AG09309 (cell line): ENCODE measurements around the gene APOBEC2.
"Not testable (repeated sequence)": the region's sequence is repeated elsewhere in the genome, so short reads cannot be mapped to it uniquely, and the experiment has no call there.

Experiments used
- DNase-seq: peaks from one replicate; pipeline ENCODE4 v3.0.0-alpha.2; 2010; ENCODE audit warnings: low read depth
- H3K4me3 ChIP-seq: 2 replicates; pipeline ENCODE4 v1.5.1; 2011; ENCODE audit warnings: mild to moderate bottlenecking, low read depth, low read length, moderate library complexity; ENCODE audit not compliant: control insufficient read depth
- TF ChIP-seq, protein P1 (sequence below): IDR thresholded peaks from 2 replicates; pipeline ENCODE4 v1.5.1; 2011; ENCODE audit warnings: mild to moderate bottlenecking, low read depth, low read length, inconsistent platforms; ENCODE audit not compliant: insufficient read depth, control insufficient read depth; ENCODE audit errors: missing control alignments

APOBEC2 gene

GRCh38 chr6:41053041-41053440, at the start of gene APOBEC2:
TSS of gene APOBEC2 (plus strand) at chr6:41053202. CDS start at chr6:41053348, 146 bp downstream.
- no peak for DNase-seq
- no peak within 1 kb of the TSS for H3K4me3 ChIP-seq
- TF ChIP-seq, protein P1, sequence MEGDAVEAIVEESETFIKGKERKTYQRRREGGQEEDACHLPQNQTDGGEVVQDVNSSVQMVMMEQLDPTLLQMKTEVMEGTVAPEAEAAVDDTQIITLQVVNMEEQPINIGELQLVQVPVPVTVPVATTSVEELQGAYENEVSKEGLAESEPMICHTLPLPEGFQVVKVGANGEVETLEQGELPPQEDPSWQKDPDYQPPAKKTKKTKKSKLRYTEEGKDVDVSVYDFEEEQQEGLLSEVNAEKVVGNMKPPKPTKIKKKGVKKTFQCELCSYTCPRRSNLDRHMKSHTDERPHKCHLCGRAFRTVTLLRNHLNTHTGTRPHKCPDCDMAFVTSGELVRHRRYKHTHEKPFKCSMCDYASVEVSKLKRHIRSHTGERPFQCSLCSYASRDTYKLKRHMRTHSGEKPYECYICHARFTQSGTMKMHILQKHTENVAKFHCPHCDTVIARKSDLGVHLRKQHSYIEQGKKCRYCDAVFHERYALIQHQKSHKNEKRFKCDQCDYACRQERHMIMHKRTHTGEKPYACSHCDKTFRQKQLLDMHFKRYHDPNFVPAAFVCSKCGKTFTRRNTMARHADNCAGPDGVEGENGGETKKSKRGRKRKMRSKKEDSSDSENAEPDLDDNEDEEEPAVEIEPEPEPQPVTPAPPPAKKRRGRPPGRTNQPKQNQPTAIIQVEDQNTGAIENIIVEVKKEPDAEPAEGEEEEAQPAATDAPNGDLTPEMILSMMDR: no peak

DNA sequence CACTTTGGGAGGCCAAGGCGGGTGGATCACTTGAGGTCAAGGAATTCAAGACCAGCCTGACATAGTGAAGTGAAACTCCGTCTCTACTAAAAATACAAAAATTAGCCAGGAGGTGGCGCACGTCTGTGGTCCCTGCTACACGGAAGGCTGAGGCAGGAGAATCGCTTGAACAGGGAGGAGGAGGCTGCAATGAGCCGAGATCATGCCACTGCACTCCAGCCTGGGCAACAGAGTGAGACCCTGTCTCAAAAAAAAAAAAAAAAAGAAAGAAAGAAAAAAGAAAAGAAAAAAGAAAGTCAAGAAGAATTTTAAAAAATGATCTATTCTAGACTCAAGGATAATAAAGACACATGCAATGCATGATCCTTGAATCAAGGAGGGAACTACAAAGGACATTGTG, 46.8 kb upstream of the APOBEC2 start:
- TF ChIP-seq, protein P1: peak; percentile 58
- not testable (repeated sequence) for DNase-seq, H3K4me3 ChIP-seq

- H3K4me3 ChIP-seq, DNase-seq: not testable (repeated sequence)
These were observed 46.0 kb upstream of the APOBEC2 start for GRCh38 chr6:41006980-41007379.

GRCh38 chr6:41008011-41008410, 45.0 kb upstream of the APOBEC2 start:
- TF ChIP-seq, protein P1: no peak
- no peak for DNase-seq
- no peak overlapping the region for H3K4me3 ChIP-seq

GRCh38 chr6:41009669-41010068, 43.3 kb upstream of the APOBEC2 start:
- TF ChIP-seq, protein P1: no peak
- H3K4me3 ChIP-seq: no peak overlapping the region
- no peak for DNase-seq

DNA sequence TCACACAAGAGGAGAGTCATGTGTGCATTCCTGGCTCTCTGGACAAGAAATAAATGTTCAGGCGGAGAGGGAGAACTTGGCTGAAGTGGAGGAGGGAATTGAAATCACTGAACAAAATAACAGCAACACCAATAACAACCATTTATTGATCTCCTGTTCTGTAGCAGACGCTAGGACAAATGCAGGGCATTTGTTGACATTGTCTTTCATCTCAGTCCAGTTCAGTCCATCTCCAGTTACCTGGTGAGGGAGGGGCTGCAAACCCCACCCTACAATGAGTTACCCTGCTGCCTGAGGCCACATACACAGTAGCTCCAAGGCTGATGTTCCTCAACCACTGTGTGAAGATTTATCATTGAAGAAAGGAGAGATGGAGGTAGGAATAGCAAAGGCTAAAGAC, 41.3 kb upstream of the APOBEC2 start:
- TF ChIP-seq, protein P1: no peak
- no peak overlapping the region for H3K4me3 ChIP-seq

DNA sequence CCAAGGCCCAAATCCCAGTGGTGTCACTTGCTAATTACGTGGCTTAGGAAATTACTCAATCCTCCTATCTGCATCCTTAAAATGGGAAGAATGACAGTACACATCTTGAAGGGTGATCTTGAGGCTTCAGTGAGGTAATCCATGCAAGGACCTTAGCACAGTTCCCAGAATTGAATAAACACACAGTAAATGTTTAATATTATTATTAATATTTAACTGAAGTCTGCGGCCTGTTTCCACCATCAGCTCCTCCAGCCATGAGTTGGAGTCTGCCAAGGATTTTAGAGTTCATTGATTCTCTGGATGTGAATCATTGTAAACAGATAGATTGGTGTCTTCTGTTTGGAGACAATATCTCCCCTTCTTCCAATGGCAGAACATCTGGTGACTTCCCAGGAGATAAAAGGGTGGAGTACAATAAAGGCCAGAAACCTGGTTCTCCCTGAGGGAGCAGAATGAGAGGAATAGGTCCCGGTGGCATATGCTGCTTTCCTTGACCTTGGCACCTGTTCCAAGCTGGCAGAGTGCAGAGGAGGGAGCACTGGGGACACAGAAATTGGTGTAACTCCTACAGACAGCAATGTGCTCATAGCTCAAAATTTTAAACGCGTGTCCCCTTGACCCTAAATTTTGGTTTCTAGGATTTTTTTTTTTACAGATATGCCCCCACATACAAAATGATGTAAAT, 39.4 kb upstream of the APOBEC2 start:
- no peak for DNase-seq
- H3K4me3 ChIP-seq: no peak overlapping the region
- TF ChIP-seq, protein P1: no peak

More for the DNA sequence above, 41.3 kb upstream of the APOBEC2 start:
- no peak for DNase-seq
